ENCODE results near the gene ALDH3B1.

The ALDH3B1 gene

DNA sequence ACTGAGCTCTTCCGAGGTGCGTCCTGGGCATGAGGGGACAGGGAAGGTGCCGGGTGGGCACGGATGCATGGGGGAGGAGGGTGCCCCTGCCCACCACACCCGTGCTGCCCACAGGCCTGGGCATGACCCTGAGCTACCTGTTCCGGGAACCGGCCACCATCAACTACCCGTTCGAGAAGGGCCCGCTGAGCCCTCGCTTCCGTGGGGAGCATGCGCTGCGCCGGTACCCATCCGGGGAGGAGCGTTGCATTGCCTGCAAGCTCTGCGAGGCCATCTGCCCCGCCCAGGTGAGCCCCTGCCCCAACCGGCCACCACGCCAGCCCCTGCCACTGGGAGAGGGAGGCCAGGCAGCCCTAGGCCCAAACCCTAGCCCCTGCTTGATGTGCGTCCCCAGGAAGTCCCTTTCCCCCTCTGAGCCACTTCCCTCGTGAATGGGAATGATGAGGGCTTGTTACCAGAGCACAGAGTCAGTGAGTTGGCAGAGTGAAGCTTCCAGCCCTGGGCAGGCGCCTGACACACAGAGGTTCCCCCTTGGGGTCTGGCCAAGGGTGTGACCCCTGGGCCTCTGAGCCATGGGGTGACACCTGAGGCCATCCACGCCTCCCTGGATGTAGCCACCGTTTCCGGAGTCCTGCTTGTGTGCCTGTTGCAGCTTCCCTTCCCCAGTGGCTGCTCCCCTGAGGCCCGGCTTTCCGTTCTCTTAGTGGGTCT is 23.0 kb downstream of the ALDH3B1 start:
- DNase-seq: no peak

DNA sequence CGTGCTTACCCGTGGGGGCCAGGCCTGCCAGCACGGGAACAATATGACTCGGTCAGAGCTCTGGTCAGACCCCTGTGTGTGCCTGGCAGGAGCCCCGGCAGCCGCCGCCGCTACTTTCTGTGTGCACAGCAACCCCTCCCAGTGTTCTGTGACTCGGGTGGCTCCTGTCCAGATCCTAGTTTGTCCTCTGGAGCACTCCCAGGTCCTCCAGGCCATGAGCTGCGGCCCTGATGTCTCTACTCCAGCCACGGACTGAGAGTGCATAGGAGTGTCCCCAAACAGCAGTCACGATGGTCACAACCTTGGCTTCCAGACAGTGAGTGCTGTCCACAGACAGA is 23.6 kb downstream of the ALDH3B1 start:
- DNase-seq: no peak

GRCh38 chr11:68035266-68035876 is 25.2 kb downstream of the ALDH3B1 start:
- no peak for DNase-seq

GRCh38 chr11:68036141-68036716 is 26.1 kb downstream of the ALDH3B1 start:
- no peak for DNase-seq

DNA sequence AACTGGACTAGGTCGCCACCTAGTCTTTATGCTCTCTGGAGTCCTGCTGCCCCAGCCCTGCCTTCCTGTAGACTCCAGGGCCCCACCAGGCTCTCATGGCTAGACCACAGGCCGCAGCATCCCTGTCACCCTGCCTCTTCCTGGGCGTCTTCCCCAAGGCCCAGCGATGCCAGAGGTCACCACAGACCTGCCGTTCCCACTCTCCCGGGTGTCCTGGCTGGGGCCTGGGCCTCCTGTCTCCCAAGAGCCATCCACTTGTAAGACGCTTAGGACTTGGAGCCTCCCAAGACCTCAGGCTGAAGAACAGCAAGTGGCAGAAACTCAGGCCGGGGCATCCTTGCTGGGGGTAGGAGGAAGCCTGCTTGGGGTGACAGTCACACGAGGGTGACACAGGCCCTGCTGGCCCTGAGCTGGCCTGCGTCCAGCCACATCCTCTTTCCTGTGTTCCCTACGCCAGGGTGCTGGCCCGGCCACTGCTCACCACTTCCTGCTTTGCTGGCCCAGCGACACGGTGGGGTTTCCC is 26.7 kb downstream of the ALDH3B1 start:
- no peak for DNase-seq

- no peak for DNase-seq
Measured at GRCh38 chr11:68037411-68038225, 27.5 kb downstream of the ALDH3B1 start.

DNA sequence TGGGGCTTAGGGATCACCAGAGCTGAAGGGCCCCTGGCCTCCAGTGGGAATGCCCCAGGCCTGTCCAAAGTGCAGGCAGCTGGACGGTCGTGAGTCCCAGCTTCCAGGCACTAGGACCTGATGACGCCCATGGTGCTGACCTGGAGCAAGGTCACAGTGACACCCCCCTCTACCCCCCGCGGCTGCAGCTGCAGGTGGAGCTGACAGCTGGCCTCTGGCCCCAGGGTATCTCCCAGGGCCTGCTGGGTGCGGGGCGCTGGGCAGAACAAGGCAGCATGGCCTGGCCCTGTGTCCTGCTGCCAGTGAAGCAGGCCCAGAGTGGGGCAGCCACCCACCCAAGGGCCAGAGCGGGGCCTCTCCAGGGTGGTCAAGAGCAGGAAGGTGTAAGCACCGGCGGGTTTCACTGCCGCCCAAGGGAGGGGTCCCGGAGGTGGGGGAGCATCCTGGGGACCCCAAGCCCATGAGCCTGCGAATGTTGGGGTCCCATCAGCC is 28.1 kb downstream of the ALDH3B1 start:
- no peak for DNase-seq

DNA sequence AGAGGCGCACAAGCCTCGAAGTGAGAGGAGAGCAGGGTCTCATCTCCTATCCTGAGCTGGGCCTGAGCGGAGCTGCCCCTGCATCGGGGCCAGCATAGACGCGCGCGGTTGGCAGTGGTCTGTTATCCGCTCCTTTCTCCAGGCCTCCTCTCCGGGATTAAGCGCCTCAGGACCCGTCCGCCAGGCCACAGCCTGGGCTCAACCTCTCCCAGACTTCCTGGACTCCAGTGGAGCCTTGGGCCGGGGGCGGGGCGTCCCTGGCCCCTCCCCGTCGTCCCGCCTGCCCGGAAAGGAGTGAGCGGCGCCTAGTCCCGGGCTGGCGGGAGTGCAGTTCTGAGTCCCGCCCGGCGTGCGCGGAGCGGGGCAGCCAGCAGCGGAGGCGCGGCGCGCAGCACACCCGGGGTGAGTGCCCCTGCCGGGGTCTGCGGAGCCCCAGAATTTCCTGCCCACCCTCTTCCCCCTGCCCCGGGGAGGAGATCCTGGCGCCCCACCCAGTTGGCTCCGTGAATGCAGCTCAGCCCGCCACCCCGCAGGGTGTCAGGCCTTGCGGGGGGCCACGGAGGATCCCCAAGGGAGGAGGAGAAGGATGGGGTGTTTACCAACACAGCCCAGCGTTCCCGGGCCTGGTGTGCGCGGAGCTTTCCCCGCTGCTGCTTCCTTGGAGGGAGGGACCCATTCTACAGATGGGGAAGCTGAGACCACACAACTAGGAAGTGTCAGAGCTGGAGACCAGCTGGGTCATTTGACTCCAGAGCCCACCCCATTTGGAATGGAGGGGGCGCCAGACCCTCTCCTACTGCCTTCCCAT is 28.8 kb downstream of the ALDH3B1 start, which contains the start of gene TCIRG1:
Gene TCIRG1 (plus strand): TSS at position 308 of the 808 bp plus-strand sequence. CDS start 2,247 bp downstream, outside the sequence.
- peak; percentile 50 to 55 for DNase-seq

DNA sequence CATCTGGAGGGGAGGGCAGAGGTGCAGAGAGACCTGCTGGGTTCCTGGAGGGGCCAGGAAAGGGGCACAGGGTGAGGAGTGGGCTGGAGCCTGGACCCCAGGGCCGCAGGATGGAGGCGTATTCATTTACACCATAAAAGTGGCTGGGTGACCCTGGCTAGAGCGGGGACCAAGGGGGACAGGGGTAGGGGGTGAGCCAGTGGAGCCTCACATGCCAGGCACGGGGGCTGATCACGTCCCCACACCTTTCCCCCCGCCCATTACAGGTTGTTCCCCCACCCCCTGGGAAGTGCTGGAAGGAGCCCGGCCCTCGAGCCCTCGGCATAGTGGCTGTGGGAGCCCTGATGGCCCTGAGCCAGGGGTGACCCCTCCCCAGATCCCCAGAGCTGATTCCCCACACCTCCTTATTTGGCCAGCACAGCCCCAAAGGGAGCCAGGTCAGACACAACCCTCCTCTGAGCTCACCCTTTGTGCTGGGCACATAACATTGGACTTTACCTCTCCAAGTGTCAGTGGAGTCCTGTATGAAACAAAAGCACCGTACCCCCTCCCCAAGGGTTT is 29.5 kb downstream of the ALDH3B1 start:
- no peak for DNase-seq

DNA sequence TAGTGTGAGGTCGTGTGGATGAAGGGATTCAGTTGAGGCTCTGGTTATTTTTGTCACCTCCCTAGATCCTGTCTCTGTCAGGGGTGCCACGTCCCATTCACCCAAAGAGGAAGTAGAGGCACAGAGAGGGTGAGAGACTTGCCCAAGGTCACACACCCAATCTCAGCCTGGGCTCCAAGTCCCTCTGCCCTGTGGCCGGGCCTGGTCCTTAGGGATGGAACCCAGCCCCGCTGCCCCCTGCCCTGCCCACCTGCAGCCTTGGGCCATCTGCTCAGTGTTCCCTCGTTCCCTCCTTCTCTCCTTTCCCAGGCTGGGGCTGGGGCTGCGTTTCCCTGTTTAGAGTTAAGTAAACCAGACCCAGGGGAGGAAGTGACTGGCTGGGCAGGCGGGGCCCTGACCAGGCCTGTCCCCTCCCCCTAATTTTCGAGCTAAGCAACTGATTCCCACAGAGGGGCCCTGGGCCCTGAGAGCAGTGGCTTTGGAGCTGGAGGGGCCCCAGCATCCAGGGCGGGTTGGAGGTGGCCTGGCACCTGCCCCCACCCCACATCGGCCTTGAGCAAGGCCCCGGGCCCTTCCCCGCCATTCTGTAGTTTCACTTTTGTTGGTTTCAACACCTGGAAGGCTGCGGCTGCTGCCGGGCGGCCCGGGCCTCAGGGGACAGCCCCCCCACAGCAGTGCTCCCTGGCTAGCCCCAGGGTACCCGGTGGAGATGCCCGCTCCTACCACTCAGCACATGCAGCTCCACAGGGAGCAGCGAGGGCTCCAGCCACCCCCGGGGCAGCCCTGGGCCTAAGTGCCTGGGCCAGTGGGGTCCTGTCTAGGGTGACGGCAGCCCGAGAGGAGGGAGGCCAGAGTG is 30.2 kb downstream of the ALDH3B1 start:
- peak in 1 of 2 donors; percentile 43 for DNase-seq

GRCh38 chr11:68040957-68041591 is 30.9 kb downstream of the ALDH3B1 start:
- DNase-seq: no peak

GRCh38 chr11:68041617-68042218 is 31.6 kb downstream of the ALDH3B1 start:
- DNase-seq: no peak

DNA sequence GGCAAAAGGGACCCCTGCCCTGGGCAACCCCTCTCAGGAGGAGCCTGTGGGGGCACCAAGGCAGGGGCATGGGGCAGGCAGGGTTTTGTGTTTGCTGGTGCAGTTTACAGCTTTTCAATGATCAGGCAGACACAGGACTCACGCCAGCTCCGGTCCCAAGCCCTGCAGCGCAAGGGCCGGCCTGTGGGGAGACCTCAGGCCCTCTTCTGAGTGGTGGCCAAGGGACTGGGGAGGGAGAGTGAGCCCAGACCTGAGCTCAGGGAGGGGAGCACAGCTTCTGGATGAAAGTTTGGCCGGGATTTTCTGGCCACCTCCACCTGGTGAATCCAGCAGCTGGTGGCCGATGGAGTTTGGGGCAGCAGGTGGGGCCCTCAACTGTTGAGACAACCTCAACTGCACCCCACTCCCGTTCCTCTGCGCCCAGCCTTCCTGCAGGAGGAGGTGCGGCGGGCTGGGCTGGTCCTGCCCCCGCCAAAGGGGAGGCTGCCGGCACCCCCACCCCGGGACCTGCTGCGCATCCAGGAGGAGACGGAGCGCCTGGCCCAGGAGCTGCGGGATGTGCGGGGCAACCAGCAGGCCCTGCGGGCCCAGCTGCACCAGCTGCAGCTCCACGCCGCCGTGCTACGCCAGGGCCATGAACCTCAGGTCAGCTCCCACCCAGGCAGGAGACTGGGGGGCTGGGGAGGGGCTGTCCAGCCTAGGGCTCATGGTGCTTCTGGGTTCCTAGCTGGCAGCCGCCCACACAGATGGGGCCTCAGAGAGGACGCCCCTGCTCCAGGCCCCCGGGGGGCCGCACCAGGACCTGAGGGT is 32.3 kb downstream of the ALDH3B1 start:
- DNase-seq: no peak

DNA sequence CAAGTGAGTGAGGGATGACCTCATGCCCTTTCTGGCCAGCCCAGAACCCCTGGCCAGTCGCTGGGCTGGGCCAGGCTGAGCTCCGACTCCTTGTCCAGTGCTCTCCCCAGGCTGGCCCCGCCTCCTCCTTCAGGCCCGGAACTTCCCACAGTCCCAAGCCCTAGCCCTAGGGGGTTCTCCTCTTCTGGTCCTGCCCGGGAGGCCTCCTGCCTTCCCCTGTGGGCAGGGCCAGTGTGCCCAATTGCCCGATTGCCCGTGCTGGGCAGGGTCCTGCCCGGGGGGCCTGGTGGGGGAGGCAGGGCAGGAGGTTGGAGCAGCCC is 32.9 kb downstream of the ALDH3B1 start:
- no peak for DNase-seq

DNA sequence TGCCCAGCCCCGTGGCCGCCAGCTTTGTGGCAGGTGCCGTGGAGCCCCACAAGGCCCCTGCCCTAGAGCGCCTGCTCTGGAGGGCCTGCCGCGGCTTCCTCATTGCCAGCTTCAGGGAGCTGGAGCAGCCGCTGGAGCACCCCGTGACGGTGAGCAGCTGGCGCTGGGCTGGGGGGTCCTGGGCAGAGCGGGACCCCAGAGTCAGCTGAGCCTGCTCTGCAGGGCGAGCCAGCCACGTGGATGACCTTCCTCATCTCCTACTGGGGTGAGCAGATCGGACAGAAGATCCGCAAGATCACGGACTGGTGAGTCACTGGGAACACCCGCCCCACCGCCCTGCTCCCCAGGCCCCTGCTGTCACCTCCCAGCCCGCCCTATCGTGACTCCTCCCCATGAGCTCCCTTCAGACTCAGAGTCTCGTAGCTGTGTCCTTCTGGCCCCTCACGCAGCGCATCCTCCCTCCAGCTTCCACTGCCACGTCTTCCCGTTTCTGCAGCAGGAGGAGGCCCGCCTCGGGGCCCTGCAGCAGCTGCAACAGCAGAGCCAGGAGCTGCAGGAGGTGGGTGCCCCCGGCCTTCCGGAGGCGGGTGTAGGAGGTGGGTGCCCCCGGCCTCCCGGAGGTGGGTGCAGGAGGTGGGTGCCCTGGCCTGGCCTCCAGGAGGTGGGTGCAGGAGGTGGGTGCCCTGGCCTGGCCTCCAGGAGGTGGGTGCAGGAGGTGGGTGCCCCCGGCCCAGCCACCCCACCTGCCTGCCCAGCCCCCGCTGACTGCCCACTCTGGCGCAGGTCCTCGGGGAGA is 33.4 kb downstream of the ALDH3B1 start:
- no peak for DNase-seq

- DNase-seq: no peak
Measured at GRCh38 chr11:68044145-68044813, 34.2 kb downstream of the ALDH3B1 start.

DNA sequence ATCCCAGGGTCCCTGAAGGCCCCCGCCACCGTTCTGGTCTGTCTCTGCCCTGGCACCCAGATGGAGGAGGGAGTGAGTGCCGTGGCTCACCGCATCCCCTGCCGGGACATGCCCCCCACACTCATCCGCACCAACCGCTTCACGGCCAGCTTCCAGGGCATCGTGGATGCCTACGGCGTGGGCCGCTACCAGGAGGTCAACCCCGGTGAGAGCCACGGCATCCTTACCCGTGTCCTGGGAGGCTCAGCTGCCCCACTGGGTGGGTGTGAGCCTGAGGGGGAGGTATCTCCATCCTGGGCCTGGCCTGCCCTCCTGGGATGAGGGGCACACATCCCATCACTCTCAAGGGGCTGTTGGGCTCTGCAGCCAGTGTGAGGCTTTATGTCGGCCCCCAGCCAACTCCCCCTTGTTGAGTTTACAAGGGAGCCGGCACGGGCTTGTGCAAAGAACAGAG is 34.8 kb downstream of the ALDH3B1 start:
- DNase-seq: no peak
